SU-DHL-6 (cell line): ENCODE results near the gene PTPRG.

ENCODE experiments used
- EZH2phosphoT487 ChIP-seq: fragments of 200-600 bp; sonication (generic), shearing (Covaris generic); conservative IDR thresholded peaks from 2 replicates; pipeline ENCODE4 v1.6.1; 2018; ENCODE audit warnings: mild to moderate bottlenecking, antibody characterized with exemption, low read length, moderate library complexity, mixed read lengths
- TF ChIP-seq, protein P1 (sequence below): fragments of 200-600 bp; sonication (generic); IDR thresholded peaks from one replicate; pipeline ENCODE4 v1.5.1; 2017; ENCODE audit warnings: antibody characterized with exemption, mild to moderate bottlenecking, low read length, moderate library complexity; ENCODE audit not compliant: insufficient read depth, poor library complexity, severe bottlenecking

- TF ChIP-seq, protein P1, sequence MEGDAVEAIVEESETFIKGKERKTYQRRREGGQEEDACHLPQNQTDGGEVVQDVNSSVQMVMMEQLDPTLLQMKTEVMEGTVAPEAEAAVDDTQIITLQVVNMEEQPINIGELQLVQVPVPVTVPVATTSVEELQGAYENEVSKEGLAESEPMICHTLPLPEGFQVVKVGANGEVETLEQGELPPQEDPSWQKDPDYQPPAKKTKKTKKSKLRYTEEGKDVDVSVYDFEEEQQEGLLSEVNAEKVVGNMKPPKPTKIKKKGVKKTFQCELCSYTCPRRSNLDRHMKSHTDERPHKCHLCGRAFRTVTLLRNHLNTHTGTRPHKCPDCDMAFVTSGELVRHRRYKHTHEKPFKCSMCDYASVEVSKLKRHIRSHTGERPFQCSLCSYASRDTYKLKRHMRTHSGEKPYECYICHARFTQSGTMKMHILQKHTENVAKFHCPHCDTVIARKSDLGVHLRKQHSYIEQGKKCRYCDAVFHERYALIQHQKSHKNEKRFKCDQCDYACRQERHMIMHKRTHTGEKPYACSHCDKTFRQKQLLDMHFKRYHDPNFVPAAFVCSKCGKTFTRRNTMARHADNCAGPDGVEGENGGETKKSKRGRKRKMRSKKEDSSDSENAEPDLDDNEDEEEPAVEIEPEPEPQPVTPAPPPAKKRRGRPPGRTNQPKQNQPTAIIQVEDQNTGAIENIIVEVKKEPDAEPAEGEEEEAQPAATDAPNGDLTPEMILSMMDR: no peak
- TF ChIP-seq EZH2phosphoT487: no peak
These were observed 71.3 kb downstream of the PTPRG start for GRCh38 chr3:61632568-61633175.
